Right lobe of liver (tissue), 6 donors: Measurements from ENCODE around the gene PAK3. TPM values are rescaled to one million over a fixed set of nuclear protein-coding genes. Genes with fewer than 3 reads are reported as not detected.

Experiments
- ATAC-seq, 4 donors: fragments of 200-7000 bp; cut with Tn5 transposase; one replicate each; pipeline ENCODE4 v1.9.1; 2020; ENCODE audit warnings: mild to moderate bottlenecking in 4 of 4, moderate library complexity in 4 of 4
- DNase-seq, 3 donors: peaks; one replicate each; pipeline ENCODE4 v3.0.0-alpha.2; 2020
- H3K27ac ChIP-seq, 3 donors: fragments of 200-600 bp; one replicate each; pipeline ENCODE4 v1.8.0; 2022
- H3K27me3 ChIP-seq, 2 donors: fragments of 200-600 bp; one replicate each; pipeline ENCODE4 v1.8.0; 2022
- H3K36me3 ChIP-seq, 4 donors: fragments of 200-600 bp; sonication (generic) in 1 of 4; one replicate each; pipeline versions ENCODE4 v1.5.1 to v1.8.0; 2017 to 2022; ENCODE audit warnings: control low read depth in 1 of 4
- H3K4me1 ChIP-seq, 4 donors: fragments of 200-600 bp; sonication (generic) in 1 of 4; one replicate each; pipeline versions ENCODE4 v1.5.1 to v1.8.0; 2017 to 2022; ENCODE audit warnings: control low read depth in 1 of 4
- H3K4me3 ChIP-seq, 3 donors: fragments of 200-600 bp; one replicate each; pipeline ENCODE4 v1.8.0; 2022
- H3K9me3 ChIP-seq, 4 donors: fragments of 200-600 bp; sonication (generic) in 1 of 4; one replicate each; pipeline versions ENCODE4 v1.5.1 to v1.8.0; 2017 to 2022; ENCODE audit warnings: control low read depth in 1 of 4
- CTCF ChIP-seq, 4 donors: fragments of 200-600 bp in 3 of 4; fragments of 450-650 bp in 1 of 4; IDR thresholded peaks; one replicate each; pipeline versions ENCODE4 v1.5.1 to v1.8.0; 2016 to 2022; ENCODE audit warnings: antibody characterized with exemption in 4 of 4, mild to moderate bottlenecking in 2 of 4
- POLR2A ChIP-seq: fragments of 450-650 bp; IDR thresholded peaks from one replicate; pipeline ENCODE4 v1.6.1; 2017; ENCODE audit warnings: antibody characterized with exemption, mild to moderate bottlenecking
- WGBS: methylation state at CpG from one replicate; pipeline ENCODE4 v1.1.6; 2018; ENCODE audit warnings: low coverage, low lambda C conversion rate; ENCODE audit not compliant: insufficient coverage; ENCODE audit errors: missing lambda C conversion rate; 5-methylcytosine and 5-hydroxymethylcytosine counted together
- intact Hi-C, 2 donors: fragments of 100-400 bp; cut with DNase I; formaldehyde crosslinking; loops; one replicate each; pipeline versions ENCODE4 v1.11.2 to v1.14.1; 2022
- total RNA-seq, 6 experiments: library from RNA; depleted of rRNA in 2 of 6; stranded (reverse); fragments of >200 nt in 2 of 6; fragmentation: NEBNext Ultra II Directional in 3 of 6; extraction: Animal tissue kit (Norgen Biotek cat#: 25700) in 3 of 6; gene quantifications; one replicate each; pipeline versions ENCODE4 v1.1.0 to v1.2.4, GENCODE V29; 2016 to 2023
- donor health status: DM: no; HTN: yes; CAD: no.
- donor health status: DM: no; HTN: no; CAD: no.
- donor health status: DM: no; HTN: no; CAD: no.
- donor health status: DM: no; HTN: yes; CAD: no.
- donor health status: DM: no; HTN: yes; CAD: no.

Gene PAK3
- total RNA-seq, 6 experiments from 2014 or later: 0.09 to 1.5 (median 0.24) TPM; not detected in 1

GRCh38 chrX:111123125-111123524, 27.1 kb downstream of the PAK3 start:
- no peak overlapping the region for H3K4me3 ChIP-seq
- H3K27ac ChIP-seq: no peak overlapping the region
- intact Hi-C loops: no loop called here
- H3K4me1 ChIP-seq: no peaks in the 10 kb centered on the region
- WGBS: 61% methylated on average over 6 of the region's 6 CpGs
- no peak for DNase-seq
- no peaks in the 10 kb centered on the region for H3K36me3 ChIP-seq
- ATAC-seq: no peak
- H3K9me3 ChIP-seq: no peaks in the 10 kb centered on the region
- no peak for TF ChIP-seq CTCF (IDR thresholded peaks at IDR 0.05)
- no peak for TF ChIP-seq POLR2A
- peaks cover 0 to 6% of the 10 kb centered on the region in 2 donors for H3K27me3 ChIP-seq

GRCh38 chrX:111123606-111124179, 27.7 kb downstream of the PAK3 start:
- H3K27ac ChIP-seq: no peak overlapping the region
- no peak for DNase-seq
- H3K36me3 ChIP-seq: no peaks in the 10 kb centered on the region
- intact Hi-C loops: no loop called here
- H3K27me3 ChIP-seq: peaks cover 0 to 6% of the 10 kb centered on the region in 2 donors
- TF ChIP-seq POLR2A (no peak), CTCF (IDR thresholded peaks at IDR 0.05) (no peak)
- no peak overlapping the region for H3K4me3 ChIP-seq
- H3K4me1 ChIP-seq: no peaks in the 10 kb centered on the region
- 33% methylated on average over 2 of the region's 2 CpGs for WGBS
- ATAC-seq: no peak
- H3K9me3 ChIP-seq: no peaks in the 10 kb centered on the region

DNA sequence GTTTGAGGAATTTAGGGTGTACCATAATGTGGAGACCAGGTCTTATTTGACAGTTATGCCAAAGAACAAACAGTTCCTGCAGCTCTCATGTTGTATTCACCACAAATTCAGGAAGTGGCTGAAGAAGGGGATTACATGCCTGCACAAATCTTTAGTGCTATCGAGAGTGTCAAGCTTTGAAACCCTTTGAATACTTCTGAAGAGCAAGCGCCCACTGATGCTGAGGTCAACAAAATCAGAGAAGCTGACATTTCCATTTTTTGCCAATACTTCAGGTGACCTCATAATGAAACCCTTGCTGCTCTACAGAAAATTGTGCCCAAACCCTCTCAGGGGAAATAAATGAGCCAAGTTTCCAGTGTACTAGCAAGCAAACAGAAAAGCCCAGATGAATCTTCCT, 28.4 kb downstream of the PAK3 start:
- H3K4me3 ChIP-seq: no peak overlapping the region
- TF ChIP-seq POLR2A (no peak), CTCF (IDR thresholded peaks at IDR 0.05) (no peak)
- H3K36me3 ChIP-seq: no peaks in the 10 kb centered on the region
- DNase-seq (no peak), ATAC-seq (no peak)
- H3K4me1 ChIP-seq: no peaks in the 10 kb centered on the region
- no peak overlapping the region for H3K27ac ChIP-seq
- no peaks in the 10 kb centered on the region for H3K9me3 ChIP-seq
- 45% methylated on average over 2 of the region's 2 CpGs for WGBS
- peaks cover 0 to 6% of the 10 kb centered on the region in 2 donors for H3K27me3 ChIP-seq
- intact Hi-C loops: no loop called here

DNA sequence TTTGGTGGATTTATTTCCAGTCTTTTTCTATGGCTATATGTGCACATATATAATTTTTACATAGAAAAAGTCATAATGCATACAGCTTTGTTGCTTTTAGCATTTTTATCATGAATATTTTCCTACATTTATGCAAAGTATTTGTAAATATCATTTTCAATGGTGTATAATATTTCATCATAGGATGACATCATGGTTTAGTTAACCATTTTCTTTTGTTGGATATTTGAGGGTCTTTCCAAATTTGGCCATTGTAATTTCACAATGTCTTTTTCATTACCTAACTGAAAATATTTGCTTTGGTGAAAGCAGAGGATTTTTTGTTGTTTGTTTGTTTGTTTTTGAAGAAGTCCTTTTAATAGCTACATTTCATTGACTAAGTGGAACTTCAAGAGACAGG, 31.0 kb downstream of the PAK3 start:
- Histone ChIP-seq H3K4me1 (no peaks in the 10 kb centered on the region), H3K4me3 (no peak overlapping the region), H3K36me3 (no peaks in the 10 kb centered on the region), H3K27me3 (peaks cover 0 to 6% of the 10 kb centered on the region in 2 donors), H3K9me3 (no peaks in the 10 kb centered on the region), H3K27ac (no peak overlapping the region)
- no peak for DNase-seq
- ATAC-seq: no peak
- intact Hi-C loops: no loop called here
- TF ChIP-seq POLR2A (no peak), CTCF (IDR thresholded peaks at IDR 0.05) (no peak)

GRCh38 chrX:111129921-111130320, 33.9 kb downstream of the PAK3 start:
- no peak overlapping the region for H3K27ac ChIP-seq
- TF ChIP-seq POLR2A (no peak), CTCF (IDR thresholded peaks at IDR 0.05) (no peak)
- H3K4me1 ChIP-seq: no peaks in the 10 kb centered on the region
- no peaks in the 10 kb centered on the region for H3K36me3 ChIP-seq
- intact Hi-C loops: no loop called here
- H3K4me3 ChIP-seq: no peak overlapping the region
- WGBS: 63% methylated on average over 1 of the region's 1 CpG
- DNase-seq (no peak), ATAC-seq (no peak)
- H3K9me3 ChIP-seq: no peaks in the 10 kb centered on the region
- H3K27me3 ChIP-seq: peaks cover 0 to 6% of the 10 kb centered on the region in 2 donors
